ENCODE measurements around the gene TMED5. TPM values are rescaled to one million over a fixed set of nuclear protein-coding genes. Genes with fewer than 3 reads are reported as not detected.
A peak's percentile ranks its signal among the peaks of the same experiment; 100 is the strongest.

TMED5 gene
- total RNA-seq, 2 experiments from 2014 or later = 29.2 to 31.6 TPM

DNA sequence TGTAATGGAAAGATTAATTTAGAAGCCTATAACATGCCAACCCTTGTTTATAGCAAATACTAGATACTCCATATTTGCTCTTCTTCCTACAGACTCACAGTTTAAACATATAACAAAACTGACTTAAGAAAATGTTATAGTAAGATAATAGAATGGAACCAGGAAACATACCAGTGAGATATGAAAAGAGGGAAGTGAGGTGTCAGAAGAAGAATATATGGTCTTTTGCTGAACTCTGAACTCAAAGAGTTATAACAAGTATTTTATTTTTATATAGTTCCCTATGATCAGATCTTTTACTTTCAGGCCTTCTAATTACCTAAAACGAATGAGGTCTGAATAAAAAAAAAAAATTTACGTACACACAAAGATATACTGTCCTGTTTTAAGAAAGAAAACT, 20.9 kb downstream of the TMED5 start:
- intact Hi-C loops (cut with micrococcal nuclease) = no loop called here
- Mint-ChIP-seq H3K36me3 (ENCODE audit: low read depth) (peaks cover 22% of the 10 kb centered on the region), H3K4me1 (ENCODE audit: low read depth) (peaks cover 23% of the 10 kb centered on the region), H3K9me3 (no peaks in the 10 kb centered on the region), H3K4me3 (no peak overlapping the region), H3K27ac (no peak overlapping the region), H3K27me3 (no peaks in the 10 kb centered on the region)
- ChIA-PET CTCF (no interaction called here), POLR2A (interaction anchor here (0.9 to 1.5 kb wide), 2 partner anchors 10 to 79 kb away, joined by 3 to 5 read pairs; no protein-coding TSS in a partner anchor)
- no peak for DNase-seq
- ATAC-seq = no peak
- TF ChIP-seq, protein P1, sequence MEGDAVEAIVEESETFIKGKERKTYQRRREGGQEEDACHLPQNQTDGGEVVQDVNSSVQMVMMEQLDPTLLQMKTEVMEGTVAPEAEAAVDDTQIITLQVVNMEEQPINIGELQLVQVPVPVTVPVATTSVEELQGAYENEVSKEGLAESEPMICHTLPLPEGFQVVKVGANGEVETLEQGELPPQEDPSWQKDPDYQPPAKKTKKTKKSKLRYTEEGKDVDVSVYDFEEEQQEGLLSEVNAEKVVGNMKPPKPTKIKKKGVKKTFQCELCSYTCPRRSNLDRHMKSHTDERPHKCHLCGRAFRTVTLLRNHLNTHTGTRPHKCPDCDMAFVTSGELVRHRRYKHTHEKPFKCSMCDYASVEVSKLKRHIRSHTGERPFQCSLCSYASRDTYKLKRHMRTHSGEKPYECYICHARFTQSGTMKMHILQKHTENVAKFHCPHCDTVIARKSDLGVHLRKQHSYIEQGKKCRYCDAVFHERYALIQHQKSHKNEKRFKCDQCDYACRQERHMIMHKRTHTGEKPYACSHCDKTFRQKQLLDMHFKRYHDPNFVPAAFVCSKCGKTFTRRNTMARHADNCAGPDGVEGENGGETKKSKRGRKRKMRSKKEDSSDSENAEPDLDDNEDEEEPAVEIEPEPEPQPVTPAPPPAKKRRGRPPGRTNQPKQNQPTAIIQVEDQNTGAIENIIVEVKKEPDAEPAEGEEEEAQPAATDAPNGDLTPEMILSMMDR (IDR thresholded peaks at IDR 0.05) = no peak

DNA sequence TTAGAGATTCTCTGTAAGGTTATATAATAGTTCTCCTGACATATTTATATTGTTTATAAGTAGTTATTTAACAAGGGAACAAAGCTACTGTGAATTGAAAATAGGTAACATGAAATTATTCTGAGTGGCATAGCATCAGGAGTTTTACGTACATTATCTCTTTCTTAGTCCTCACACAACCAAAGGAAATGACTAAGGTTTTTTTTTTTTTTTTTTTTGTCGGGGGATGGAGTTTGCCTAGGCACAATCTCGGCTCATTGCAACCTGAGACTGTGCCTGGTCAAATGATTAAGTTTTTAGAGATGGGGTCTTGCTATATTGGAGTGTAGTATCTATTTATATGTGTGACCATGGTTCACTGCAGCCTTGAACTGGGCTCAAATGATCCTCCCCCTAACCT, 24.9 kb downstream of the TMED5 start:
- Mint-ChIP-seq H3K9me3 (no peaks in the 10 kb centered on the region), H3K4me3 (no peak overlapping the region), H3K27me3 (no peaks in the 10 kb centered on the region), H3K36me3 (ENCODE audit: low read depth) (peaks cover 25% of the 10 kb centered on the region), H3K27ac (peak overlapping the region; percentile 72), H3K4me1 (ENCODE audit: low read depth) (peaks cover 16% of the 10 kb centered on the region)
- TF ChIP-seq, protein P1 (IDR thresholded peaks at IDR 0.05) = no peak
- CTCF ChIA-PET = no interaction called here
- intact Hi-C loops (cut with micrococcal nuclease) = no loop called here
- ATAC-seq (peak; percentile 83), DNase-seq (no peak)
- POLR2A ChIA-PET = no interaction called here

DNA sequence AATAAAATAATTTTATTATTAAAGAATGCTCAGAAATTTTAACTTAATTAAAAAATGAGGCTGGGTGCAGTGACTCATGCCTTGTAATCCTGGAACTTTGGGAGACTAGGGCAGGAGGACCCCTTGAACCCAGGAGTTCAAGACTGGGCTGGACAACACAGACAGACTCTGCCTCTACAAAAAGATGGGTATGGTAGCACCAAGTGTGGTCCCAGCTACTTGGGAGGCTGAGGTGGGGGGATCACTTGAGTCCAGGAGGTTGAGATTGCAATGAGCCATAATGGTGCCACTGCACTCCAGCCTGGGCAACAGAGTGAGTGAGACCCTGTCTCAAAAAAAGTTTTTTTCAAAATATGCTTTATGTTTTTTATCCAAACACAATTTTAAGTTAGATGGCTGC, 25.3 kb downstream of the TMED5 start:
- DNase-seq = no peak
- no peaks in the 10 kb centered on the region for H3K27me3 Mint-ChIP-seq
- TF ChIP-seq, protein P1 (IDR thresholded peaks at IDR 0.05) = no peak
- H3K4me3 Mint-ChIP-seq = no peak overlapping the region
- peak overlapping the region; percentile 72 for H3K27ac Mint-ChIP-seq
- intact Hi-C loops (cut with micrococcal nuclease) = no loop called here
- peaks cover 16% of the 10 kb centered on the region for H3K4me1 Mint-ChIP-seq (ENCODE audit: low read depth)
- peaks cover 26% of the 10 kb centered on the region for H3K36me3 Mint-ChIP-seq (ENCODE audit: low read depth)
- POLR2A ChIA-PET = no interaction called here
- peak; percentile 17 for ATAC-seq
- CTCF ChIA-PET = no interaction called here
- no peaks in the 10 kb centered on the region for H3K9me3 Mint-ChIP-seq

DNA sequence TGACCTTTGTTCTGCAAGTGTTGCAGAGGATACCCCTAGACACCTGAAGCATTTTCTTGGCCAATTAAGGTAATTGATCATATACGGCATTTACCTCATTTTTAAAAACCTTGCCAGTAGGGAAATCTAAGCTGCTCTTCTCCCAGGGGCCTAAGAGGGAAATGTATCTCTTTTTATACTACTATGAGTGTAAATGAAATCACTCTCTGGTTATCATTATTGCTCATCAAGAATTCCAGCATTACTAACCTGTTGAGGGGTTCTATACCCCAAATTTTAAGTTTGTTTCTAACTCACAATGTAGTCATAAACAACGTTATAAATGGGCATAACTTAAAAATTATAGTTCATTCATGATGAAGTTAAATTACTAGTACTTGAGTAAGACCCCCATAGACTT, 27.4 kb downstream of the TMED5 start:
- ATAC-seq = no peak

DNA sequence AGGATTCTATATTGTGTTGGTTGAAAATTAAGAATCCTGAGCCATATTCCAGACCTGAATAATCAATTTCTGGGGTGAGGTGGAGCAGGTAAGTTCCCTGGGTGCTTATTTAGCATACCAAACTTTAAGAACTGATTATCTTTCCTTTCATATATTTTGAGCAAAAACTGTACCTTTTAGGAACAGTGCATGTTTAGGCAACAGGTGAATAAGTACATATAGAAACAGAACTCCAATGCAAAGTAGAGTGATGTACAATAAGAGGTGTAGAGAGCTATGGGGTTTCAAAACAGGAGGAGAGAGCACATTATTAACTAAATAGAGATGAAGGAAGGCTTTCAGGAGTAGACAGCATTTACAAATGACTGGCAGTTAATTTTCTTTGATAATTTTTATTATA, 28.7 kb downstream of the TMED5 start:
- DNase-seq = no peak
- no peak overlapping the region for H3K27ac Mint-ChIP-seq

More for the DNA sequence above, 27.4 kb downstream of the TMED5 start:
- peaks cover 16% of the 10 kb centered on the region for H3K4me1 Mint-ChIP-seq (ENCODE audit: low read depth)
- intact Hi-C loops (cut with micrococcal nuclease) = no loop called here
- H3K9me3 Mint-ChIP-seq = no peaks in the 10 kb centered on the region
- no peak for DNase-seq
- peak overlapping the region; percentile 25 for H3K27ac Mint-ChIP-seq
- ChIA-PET POLR2A (no interaction called here), CTCF (interaction anchor here (0.6 to 1.0 kb wide), 2 partner anchors 58 to 130 kb away, joined by 3 read pairs; no protein-coding TSS in a partner anchor)
- H3K27me3 Mint-ChIP-seq = no peaks in the 10 kb centered on the region
- H3K4me3 Mint-ChIP-seq = no peak overlapping the region
- TF ChIP-seq, protein P1 (IDR thresholded peaks at IDR 0.05) = no peak
- peaks cover 39% of the 10 kb centered on the region for H3K36me3 Mint-ChIP-seq (ENCODE audit: low read depth)

More for the DNA sequence above, 28.7 kb downstream of the TMED5 start:
- intact Hi-C loops (cut with micrococcal nuclease) = no loop called here
- ATAC-seq = no peak
- ChIA-PET POLR2A (no interaction called here), CTCF (no interaction called here)
- Mint-ChIP-seq H3K9me3 (no peaks in the 10 kb centered on the region), H3K4me1 (ENCODE audit: low read depth) (peaks cover 16% of the 10 kb centered on the region), H3K36me3 (ENCODE audit: low read depth) (peaks cover 45% of the 10 kb centered on the region), H3K27me3 (no peaks in the 10 kb centered on the region), H3K4me3 (no peak overlapping the region)
- TF ChIP-seq, protein P1 (IDR thresholded peaks at IDR 0.05) = no peak

Measured in activated CD8-positive, alpha-beta T cell treated with anti-CD3 and anti-CD28 coated beads for 36 hours (primary cell).